H1 (cell line): Measurements from ENCODE around the gene SUDS3. TPM values are rescaled to one million over a fixed set of nuclear protein-coding genes. Genes with fewer than 3 reads are reported as not detected.

Experiments
- CTCF ChIA-PET: fragments of 300-600 bp; sonication (Branson Sonifier 250); formaldehyde crosslinking; loops from one replicate; lab custom pipeline; 2021; ENCODE audit not compliant: partially characterized antibody; lab: Charles Lee
- POLR2A ChIA-PET: fragments of 300-600 bp; sonication (Branson Sonifier 250); formaldehyde crosslinking; loops from one replicate; lab custom pipeline; 2021; ENCODE audit warnings: inconsistent platforms; ENCODE audit not compliant: partially characterized antibody; lab: Charles Lee
- DNase-seq, 2 experiments: peaks; one replicate each; pipeline versions ENCODE4 v3.0.0 to v3.0.0-alpha.2; 2010 to 2022; ENCODE audit warnings: low spot score in 2 of 2, low read depth in 1 of 2, mixed read lengths in 1 of 2
- FAIRE-seq: peaks from 2 replicates; lab custom pipeline; 2011; peaks lifted over from hg19 to GRCh38; lab: Jason Lieb, UNC
- H2AFZ ChIP-seq: 2 replicates; pipeline ENCODE4 v1.8.1; 2012; ENCODE audit warnings: low read length, inconsistent platforms
- H2AK5ac ChIP-seq: 2 replicates; pipeline ENCODE4 v1.6.1; 2013; ENCODE audit warnings: low read depth, low read length
- H2BK120ac ChIP-seq: replicated peaks from 2 replicates; pipeline ENCODE3; 2013; ENCODE audit warnings: low read depth, low read length, inconsistent platforms
- H2BK12ac ChIP-seq: 2 replicates; pipeline ENCODE4 v1.6.1; 2013; ENCODE audit warnings: low read depth, low read length
- H2BK15ac ChIP-seq: 2 replicates; pipeline ENCODE4 v1.6.1; 2013; ENCODE audit warnings: low read length
- H2BK20ac ChIP-seq: 2 replicates; pipeline ENCODE4 v1.6.1; 2013; ENCODE audit warnings: low read length
- H2BK5ac ChIP-seq: 2 replicates; pipeline ENCODE4 v1.6.1; 2013; ENCODE audit warnings: low read depth, low read length
- H3K14ac ChIP-seq: 2 replicates; pipeline ENCODE4 v1.6.1; 2013; ENCODE audit warnings: inconsistent platforms; ENCODE audit not compliant: insufficient read length
- H3K18ac ChIP-seq: 2 replicates; pipeline ENCODE4 v1.6.1; 2013; ENCODE audit warnings: low read length; ENCODE audit errors: extremely low read depth
- H3K23ac ChIP-seq: 2 replicates; pipeline ENCODE4 v1.6.1; 2013; ENCODE audit warnings: inconsistent platforms; ENCODE audit not compliant: insufficient read length
- H3K23me2 ChIP-seq: 2 replicates; pipeline ENCODE4 v1.6.1; 2013; ENCODE audit warnings: low read depth, low read length
- H3K27ac ChIP-seq: 2 replicates; pipeline ENCODE4 v1.6.1; 2011; ENCODE audit warnings: low read depth, low read length, inconsistent platforms
- H3K27me3 ChIP-seq, 4 experiments: replicated peaks in 1 of 4; 1 replicate in 1 of 4; 2 replicates in 3 of 4; pipeline versions ENCODE4 v1.6.1 to v1.8.1; 2011 to 2013; ENCODE audit warnings: low read length in 3 of 4, mild to moderate bottlenecking in 3 of 4, inconsistent platforms in 2 of 4, mixed read lengths in 2 of 4, moderate library complexity in 1 of 4; ENCODE audit not compliant: control insufficient read depth in 3 of 4, insufficient read depth in 3 of 4; ENCODE audit errors: extremely low read depth in 1 of 4
- H3K36me3 ChIP-seq, 4 experiments: 2 replicates each; pipeline versions ENCODE4 v1.6.1 to v1.8.1; 2011 to 2013; ENCODE audit warnings: mild to moderate bottlenecking in 4 of 4, low read length in 3 of 4, moderate library complexity in 2 of 4, control low read depth in 1 of 4, inconsistent platforms in 1 of 4; ENCODE audit not compliant: insufficient read depth in 4 of 4, control insufficient read depth in 2 of 4
- H3K4ac ChIP-seq: replicated peaks from 2 replicates; pipeline ENCODE3; 2013; ENCODE audit warnings: low read length, low read depth, mixed read lengths, inconsistent platforms; ENCODE audit not compliant: insufficient read length
- H3K4me1 ChIP-seq, 4 experiments: replicated peaks in 1 of 4; 1 replicate in 1 of 4; 2 replicates in 3 of 4; pipeline versions ENCODE4 v1.6.1 to v1.8.1; 2011 to 2013; ENCODE audit warnings: low read length in 3 of 4, inconsistent platforms in 2 of 4, mixed read lengths in 1 of 4; ENCODE audit not compliant: insufficient read depth in 4 of 4, control insufficient read depth in 3 of 4
- H3K4me2 ChIP-seq, 2 experiments: 2 replicates each; pipeline versions ENCODE4 v1.6.1 to v1.8.1; 2011 to 2013; ENCODE audit warnings: low read depth in 2 of 2, low read length in 2 of 2, control low read depth in 1 of 2, inconsistent platforms in 1 of 2, mild to moderate bottlenecking in 1 of 2; ENCODE audit not compliant: insufficient read depth in 1 of 2
- H3K4me3 ChIP-seq, 4 experiments: fragments of 200-600, 300-600 bp in 1 of 4; sonication (generic), shearing (Covaris generic), sonication (Bioruptor Twin) in 1 of 4; 2 replicates each; pipeline versions ENCODE4 v1.5.1 to v1.8.1; 2011 to 2016; ENCODE audit warnings: low read length in 4 of 4, low read depth in 3 of 4, control low read depth in 2 of 4, inconsistent platforms in 2 of 4, mild to moderate bottlenecking in 2 of 4, mixed read lengths in 1 of 4, moderate library complexity in 1 of 4; ENCODE audit not compliant: insufficient read depth in 2 of 4; ENCODE audit errors: extremely low read depth in 1 of 4
- H3K56ac ChIP-seq: replicated peaks from 2 replicates; pipeline ENCODE3; 2013; ENCODE audit warnings: low read depth, mild to moderate bottlenecking, mixed read lengths, low read length, inconsistent platforms; ENCODE audit not compliant: insufficient read length
- H3K79me1 ChIP-seq: 2 replicates; pipeline ENCODE4 v1.6.1; 2013; ENCODE audit warnings: low read depth, low read length, control low read depth
- H3K79me2 ChIP-seq, 2 experiments: 2 replicates each; pipeline versions ENCODE4 v1.6.1 to v1.8.1; 2012 to 2013; ENCODE audit warnings: low read length in 2 of 2, mild to moderate bottlenecking in 2 of 2, inconsistent platforms in 1 of 2; ENCODE audit not compliant: insufficient read depth in 2 of 2, control insufficient read depth in 1 of 2
- H3K9ac ChIP-seq, 4 experiments: replicated peaks in 1 of 4; 1 replicate in 1 of 4; 2 replicates in 3 of 4; pipeline versions ENCODE4 v1.6.1 to v1.8.1; 2011 to 2013; ENCODE audit warnings: low read depth in 3 of 4, low read length in 3 of 4, control low read depth in 2 of 4, mild to moderate bottlenecking in 2 of 4, moderate library complexity in 2 of 4, inconsistent platforms in 1 of 4; ENCODE audit errors: extremely low read depth in 1 of 4
- H3K9me3 ChIP-seq, 2 experiments: 2 replicates each; pipeline versions ENCODE4 v1.6.1 to v1.8.1; 2012 to 2013; ENCODE audit warnings: mild to moderate bottlenecking in 2 of 2, moderate library complexity in 2 of 2, control low read depth in 1 of 2, inconsistent platforms in 1 of 2, low read depth in 1 of 2, low read length in 1 of 2, mixed read lengths in 1 of 2; ENCODE audit not compliant: insufficient read depth in 2 of 2
- H4K20me1 ChIP-seq, 2 experiments: replicated peaks in 1 of 2; 2 replicates each; pipeline versions ENCODE3 to v1.8.1; 2011 to 2013; ENCODE audit warnings: inconsistent platforms in 2 of 2, low read length in 2 of 2, mild to moderate bottlenecking in 1 of 2; ENCODE audit not compliant: insufficient read depth in 2 of 2, control insufficient read depth in 1 of 2
- H4K5ac ChIP-seq: 2 replicates; pipeline ENCODE4 v1.6.1; 2013; ENCODE audit warnings: low read length, low read depth, mixed read lengths, inconsistent platforms; ENCODE audit not compliant: insufficient read length
- H4K8ac ChIP-seq: 2 replicates; pipeline ENCODE4 v1.8.0; 2013; ENCODE audit warnings: mild to moderate bottlenecking, moderate library complexity, low read length, inconsistent platforms; ENCODE audit not compliant: insufficient read depth; ENCODE audit errors: extremely low read depth
- H4K91ac ChIP-seq: replicated peaks from 2 replicates; pipeline ENCODE3; 2013; ENCODE audit warnings: low read length, mixed read lengths, inconsistent platforms; ENCODE audit not compliant: insufficient read length
- CREB1 ChIP-seq: IDR thresholded peaks from 2 replicates; pipeline ENCODE4 v1.6.1; 2012; ENCODE audit warnings: inconsistent platforms
- FOSL1 ChIP-seq: IDR thresholded peaks from 2 replicates; pipeline ENCODE4 v1.6.1; 2011; ENCODE audit warnings: mild to moderate bottlenecking, low read depth, low read length, moderate library complexity; ENCODE audit not compliant: insufficient read depth
- JUN ChIP-seq: IDR thresholded peaks from 2 replicates; pipeline ENCODE4 v1.6.1; 2011; ENCODE audit warnings: low read depth, mild to moderate bottlenecking, improper control_type of control experiment, low read length
- KDM4A ChIP-seq: IDR thresholded peaks from one replicate; pipeline ENCODE4 v1.7.1; 2012; ENCODE audit warnings: low read depth, mild to moderate bottlenecking, moderate library complexity, low read length, inconsistent platforms; ENCODE audit not compliant: severe bottlenecking
- RNF2 ChIP-seq: fragments of 200-900, 300-1000 bp; sonication (generic); IDR thresholded peaks from 2 replicates; pipeline ENCODE4 v1.7.1; 2016; ENCODE audit warnings: borderline replicate concordance, low read depth, mild to moderate bottlenecking, antibody characterized with exemption, low read length; ENCODE audit not compliant: poor library complexity, severe bottlenecking; ENCODE audit errors: missing control alignments
- SIX5 ChIP-seq: IDR thresholded peaks from 2 replicates; pipeline ENCODE4 v1.6.1; 2011; ENCODE audit warnings: mild to moderate bottlenecking, low read depth, low read length
- SUZ12 ChIP-seq: fragments of 200-600 bp; sonication (generic); IDR thresholded peaks from 2 replicates; pipeline ENCODE4 v1.6.1; 2012; ENCODE audit warnings: mild to moderate bottlenecking, inconsistent platforms, low read length, moderate library complexity, mixed read lengths
- TEAD4 ChIP-seq: IDR thresholded peaks from 2 replicates; pipeline ENCODE4 v1.6.1; 2012; ENCODE audit warnings: low read depth, low read length, inconsistent platforms, mixed read lengths
- WGBS, 2 experiments: shearing (Covaris generic) in 1 of 2; methylation state at CpG; one replicate each; pipeline versions ENCODE4 v1.1.6 to v1.1.7; 2013 to 2015; ENCODE audit warnings: low lambda C conversion rate in 2 of 2, mixed read lengths in 2 of 2, inconsistent platforms in 1 of 2, low coverage in 1 of 2, missing lambda C conversion rate in 1 of 2; ENCODE audit not compliant: insufficient replicate concordance in 2 of 2, insufficient coverage in 1 of 2, insufficient read length in 1 of 2; ENCODE audit errors: extremely low coverage in 1 of 2, missing lambda C conversion rate in 1 of 2; 5-methylcytosine and 5-hydroxymethylcytosine counted together
- polyA plus RNA-seq, 7 experiments: library from polyadenylated mRNA; depleted of rRNA in 3 of 7; stranded (reverse) in 5 of 7; unstranded in 2 of 7; fragments of >200 nt in 5 of 7; fragments of 200-250 nt in 2 of 7; gene quantifications; 1 replicate in 5 of 7; 2 replicates in 1 of 7; 4 replicates in 1 of 7; pipeline versions ENCODE4 v1.2.1 to v1.2.3, GENCODE V29; 2011 to 2013; ENCODE audit warnings: missing spikeins in 2 of 7, mixed read lengths in 2 of 7
- total RNA-seq: library from RNA; stranded (reverse); fragmentation: NEBNext Ultra II Directional; extraction: Animal tissue kit (Norgen Biotek cat#: 25700); gene quantifications from 2 replicates; pipeline ENCODE4 v1.2.1, GENCODE V29; 2021
- TF ChIP-seq, protein P1 (sequence below), 3 experiments: IDR thresholded peaks; 1 replicate in 2 of 3; 2 replicates in 1 of 3; pipeline versions ENCODE4 v1.5.1 to v1.6.1; 2011; ENCODE audit warnings: low read length in 3 of 3, mild to moderate bottlenecking in 3 of 3, inconsistent platforms in 2 of 3, low read depth in 1 of 3, moderate library complexity in 1 of 3; ENCODE audit not compliant: insufficient read depth in 1 of 3; ENCODE audit errors: control extremely low read depth in 1 of 3

The SUDS3 gene
- total and polyA plus RNA-seq, 2 of the 8 experiments (the other 6 are each of a cell fraction or from before 2014, with no cell fraction given) = 30.0 to 58.7 TPM

GRCh38 chr12:118404876-118405521, 28.6 kb downstream of the SUDS3 start:
- Histone ChIP-seq H2BK5ac (no peak overlapping the region), H3K27me3 (no peaks in the 10 kb centered on the region), H3K4ac (no peak overlapping the region), H2BK12ac (no peak overlapping the region), H4K20me1 (no peaks in the 10 kb centered on the region), H3K79me2 (no peaks in the 10 kb centered on the region), H4K5ac (no peak overlapping the region), H4K8ac (no peak overlapping the region), H3K4me3 (no peak overlapping the region), H3K27ac (no peak overlapping the region), H2AK5ac (no peak overlapping the region), H2BK20ac (no peak overlapping the region), H3K56ac (no peak overlapping the region), H2BK120ac (no peak overlapping the region), H4K91ac (no peak overlapping the region), H2BK15ac (no peak overlapping the region), H3K4me1 (no peaks in the 10 kb centered on the region), H3K9me3 (no peaks in the 10 kb centered on the region), H3K23ac (no peak overlapping the region), H3K18ac (no peak overlapping the region), H3K14ac (no peak overlapping the region), H3K79me1 (no peaks in the 10 kb centered on the region; the same call in 1 of the 2 replicates), H3K23me2 (no peaks in the 10 kb centered on the region), H2AFZ (no peak overlapping the region), H3K4me2 (no peak overlapping the region), H3K36me3 (peaks cover 8 to 47% (median 31%) of the 10 kb centered on the region in 4 experiments), H3K9ac (no peak overlapping the region)
- DNase-seq (peak in 1 of 2 experiments; percentile 73), FAIRE-seq (peak; percentile 97)
- POLR2A ChIA-PET = interaction anchor here (0.7 to 1.3 kb wide), 5 partner anchors 11 to 29 kb away, joined by 3 to 5 read pairs (median 4); partner anchors contain the start of gene SUDS3
- WGBS, 2 experiments = 41% methylated on average over 4 of the region's 4 CpGs; no CpG with 5 or more reads in 1 of the 2 experiments
- CTCF ChIA-PET = interaction anchor here (0.7 to 2.6 kb wide), 18 partner anchors 8 to 556 kb away, joined by 3 to 17 read pairs (median 4); no protein-coding TSS in a partner anchor
- TF ChIP-seq FOSL1 (no peak), RNF2 (no peak), SIX5 (no peak), CREB1 (no peak), JUN (no peak), KDM4A (no peak), SUZ12 (no peak), TEAD4 (no peak)
- TF ChIP-seq, protein P1, sequence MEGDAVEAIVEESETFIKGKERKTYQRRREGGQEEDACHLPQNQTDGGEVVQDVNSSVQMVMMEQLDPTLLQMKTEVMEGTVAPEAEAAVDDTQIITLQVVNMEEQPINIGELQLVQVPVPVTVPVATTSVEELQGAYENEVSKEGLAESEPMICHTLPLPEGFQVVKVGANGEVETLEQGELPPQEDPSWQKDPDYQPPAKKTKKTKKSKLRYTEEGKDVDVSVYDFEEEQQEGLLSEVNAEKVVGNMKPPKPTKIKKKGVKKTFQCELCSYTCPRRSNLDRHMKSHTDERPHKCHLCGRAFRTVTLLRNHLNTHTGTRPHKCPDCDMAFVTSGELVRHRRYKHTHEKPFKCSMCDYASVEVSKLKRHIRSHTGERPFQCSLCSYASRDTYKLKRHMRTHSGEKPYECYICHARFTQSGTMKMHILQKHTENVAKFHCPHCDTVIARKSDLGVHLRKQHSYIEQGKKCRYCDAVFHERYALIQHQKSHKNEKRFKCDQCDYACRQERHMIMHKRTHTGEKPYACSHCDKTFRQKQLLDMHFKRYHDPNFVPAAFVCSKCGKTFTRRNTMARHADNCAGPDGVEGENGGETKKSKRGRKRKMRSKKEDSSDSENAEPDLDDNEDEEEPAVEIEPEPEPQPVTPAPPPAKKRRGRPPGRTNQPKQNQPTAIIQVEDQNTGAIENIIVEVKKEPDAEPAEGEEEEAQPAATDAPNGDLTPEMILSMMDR (IDR thresholded peaks at IDR 0.05; ENCODE audit: control extremely low read depth in 1 of 3, insufficient read depth in 1 of 3, low read depth in 1 of 3, low read length in 3 of 3) = peak in 2 of 3 experiments; percentile 55 to 70; a peak in 2 of 4 replicates
